H1 (cell line): ENCODE results near the gene CEP152. TPM values are rescaled to one million over a fixed set of nuclear protein-coding genes. Genes with fewer than 3 reads are reported as not detected.

ENCODE experiments used
- CTCF ChIA-PET: fragments of 300-600 bp; sonication (Branson Sonifier 250); formaldehyde crosslinking; loops from one replicate; lab custom pipeline; 2021; ENCODE audit not compliant: partially characterized antibody; lab: Charles Lee
- POLR2A ChIA-PET: fragments of 300-600 bp; sonication (Branson Sonifier 250); formaldehyde crosslinking; loops from one replicate; lab custom pipeline; 2021; ENCODE audit warnings: inconsistent platforms; ENCODE audit not compliant: partially characterized antibody; lab: Charles Lee
- DNase-seq, 2 experiments: peaks; one replicate each; pipeline versions ENCODE4 v3.0.0 to v3.0.0-alpha.2; 2010 to 2022; ENCODE audit warnings: low spot score in 2 of 2, low read depth in 1 of 2, mixed read lengths in 1 of 2
- FAIRE-seq: peaks from 2 replicates; lab custom pipeline; 2011; peaks lifted over from hg19 to GRCh38; lab: Jason Lieb, UNC
- H2AFZ ChIP-seq: 2 replicates; pipeline ENCODE4 v1.8.1; 2012; ENCODE audit warnings: low read length, inconsistent platforms
- H2AK5ac ChIP-seq: 2 replicates; pipeline ENCODE4 v1.6.1; 2013; ENCODE audit warnings: low read depth, low read length
- H2BK120ac ChIP-seq: replicated peaks from 2 replicates; pipeline ENCODE3; 2013; ENCODE audit warnings: low read depth, low read length, inconsistent platforms
- H2BK12ac ChIP-seq: 2 replicates; pipeline ENCODE4 v1.6.1; 2013; ENCODE audit warnings: low read depth, low read length
- H2BK15ac ChIP-seq: 2 replicates; pipeline ENCODE4 v1.6.1; 2013; ENCODE audit warnings: low read length
- H2BK20ac ChIP-seq: 2 replicates; pipeline ENCODE4 v1.6.1; 2013; ENCODE audit warnings: low read length
- H2BK5ac ChIP-seq: 2 replicates; pipeline ENCODE4 v1.6.1; 2013; ENCODE audit warnings: low read depth, low read length
- H3K14ac ChIP-seq: 2 replicates; pipeline ENCODE4 v1.6.1; 2013; ENCODE audit warnings: inconsistent platforms; ENCODE audit not compliant: insufficient read length
- H3K18ac ChIP-seq: 2 replicates; pipeline ENCODE4 v1.6.1; 2013; ENCODE audit warnings: low read length; ENCODE audit errors: extremely low read depth
- H3K23ac ChIP-seq: 2 replicates; pipeline ENCODE4 v1.6.1; 2013; ENCODE audit warnings: inconsistent platforms; ENCODE audit not compliant: insufficient read length
- H3K23me2 ChIP-seq: 2 replicates; pipeline ENCODE4 v1.6.1; 2013; ENCODE audit warnings: low read depth, low read length
- H3K27ac ChIP-seq: 2 replicates; pipeline ENCODE4 v1.6.1; 2011; ENCODE audit warnings: low read depth, low read length, inconsistent platforms
- H3K27me3 ChIP-seq, 4 experiments: replicated peaks in 1 of 4; 1 replicate in 1 of 4; 2 replicates in 3 of 4; pipeline versions ENCODE4 v1.6.1 to v1.8.1; 2011 to 2013; ENCODE audit warnings: low read length in 3 of 4, mild to moderate bottlenecking in 3 of 4, inconsistent platforms in 2 of 4, mixed read lengths in 2 of 4, moderate library complexity in 1 of 4; ENCODE audit not compliant: control insufficient read depth in 3 of 4, insufficient read depth in 3 of 4; ENCODE audit errors: extremely low read depth in 1 of 4
- H3K36me3 ChIP-seq, 4 experiments: 2 replicates each; pipeline versions ENCODE4 v1.6.1 to v1.8.1; 2011 to 2013; ENCODE audit warnings: mild to moderate bottlenecking in 4 of 4, low read length in 3 of 4, moderate library complexity in 2 of 4, control low read depth in 1 of 4, inconsistent platforms in 1 of 4; ENCODE audit not compliant: insufficient read depth in 4 of 4, control insufficient read depth in 2 of 4
- H3K4ac ChIP-seq: replicated peaks from 2 replicates; pipeline ENCODE3; 2013; ENCODE audit warnings: low read length, low read depth, mixed read lengths, inconsistent platforms; ENCODE audit not compliant: insufficient read length
- H3K4me1 ChIP-seq, 4 experiments: replicated peaks in 1 of 4; 1 replicate in 1 of 4; 2 replicates in 3 of 4; pipeline versions ENCODE4 v1.6.1 to v1.8.1; 2011 to 2013; ENCODE audit warnings: low read length in 3 of 4, inconsistent platforms in 2 of 4, mixed read lengths in 1 of 4; ENCODE audit not compliant: insufficient read depth in 4 of 4, control insufficient read depth in 3 of 4
- H3K4me2 ChIP-seq, 2 experiments: 2 replicates each; pipeline versions ENCODE4 v1.6.1 to v1.8.1; 2011 to 2013; ENCODE audit warnings: low read depth in 2 of 2, low read length in 2 of 2, control low read depth in 1 of 2, inconsistent platforms in 1 of 2, mild to moderate bottlenecking in 1 of 2; ENCODE audit not compliant: insufficient read depth in 1 of 2
- H3K4me3 ChIP-seq, 4 experiments: fragments of 200-600, 300-600 bp in 1 of 4; sonication (generic), shearing (Covaris generic), sonication (Bioruptor Twin) in 1 of 4; 2 replicates each; pipeline versions ENCODE4 v1.5.1 to v1.8.1; 2011 to 2016; ENCODE audit warnings: low read length in 4 of 4, low read depth in 3 of 4, control low read depth in 2 of 4, inconsistent platforms in 2 of 4, mild to moderate bottlenecking in 2 of 4, mixed read lengths in 1 of 4, moderate library complexity in 1 of 4; ENCODE audit not compliant: insufficient read depth in 2 of 4; ENCODE audit errors: extremely low read depth in 1 of 4
- H3K56ac ChIP-seq: replicated peaks from 2 replicates; pipeline ENCODE3; 2013; ENCODE audit warnings: low read depth, mild to moderate bottlenecking, mixed read lengths, low read length, inconsistent platforms; ENCODE audit not compliant: insufficient read length
- H3K79me1 ChIP-seq: 2 replicates; pipeline ENCODE4 v1.6.1; 2013; ENCODE audit warnings: low read depth, low read length, control low read depth
- H3K79me2 ChIP-seq, 2 experiments: 2 replicates each; pipeline versions ENCODE4 v1.6.1 to v1.8.1; 2012 to 2013; ENCODE audit warnings: low read length in 2 of 2, mild to moderate bottlenecking in 2 of 2, inconsistent platforms in 1 of 2; ENCODE audit not compliant: insufficient read depth in 2 of 2, control insufficient read depth in 1 of 2
- H3K9ac ChIP-seq, 4 experiments: replicated peaks in 1 of 4; 1 replicate in 1 of 4; 2 replicates in 3 of 4; pipeline versions ENCODE4 v1.6.1 to v1.8.1; 2011 to 2013; ENCODE audit warnings: low read depth in 3 of 4, low read length in 3 of 4, control low read depth in 2 of 4, mild to moderate bottlenecking in 2 of 4, moderate library complexity in 2 of 4, inconsistent platforms in 1 of 4; ENCODE audit errors: extremely low read depth in 1 of 4
- H3K9me3 ChIP-seq, 2 experiments: 2 replicates each; pipeline versions ENCODE4 v1.6.1 to v1.8.1; 2012 to 2013; ENCODE audit warnings: mild to moderate bottlenecking in 2 of 2, moderate library complexity in 2 of 2, control low read depth in 1 of 2, inconsistent platforms in 1 of 2, low read depth in 1 of 2, low read length in 1 of 2, mixed read lengths in 1 of 2; ENCODE audit not compliant: insufficient read depth in 2 of 2
- H4K20me1 ChIP-seq, 2 experiments: replicated peaks in 1 of 2; 2 replicates each; pipeline versions ENCODE3 to v1.8.1; 2011 to 2013; ENCODE audit warnings: inconsistent platforms in 2 of 2, low read length in 2 of 2, mild to moderate bottlenecking in 1 of 2; ENCODE audit not compliant: insufficient read depth in 2 of 2, control insufficient read depth in 1 of 2
- H4K5ac ChIP-seq: 2 replicates; pipeline ENCODE4 v1.6.1; 2013; ENCODE audit warnings: low read length, low read depth, mixed read lengths, inconsistent platforms; ENCODE audit not compliant: insufficient read length
- H4K8ac ChIP-seq: 2 replicates; pipeline ENCODE4 v1.8.0; 2013; ENCODE audit warnings: mild to moderate bottlenecking, moderate library complexity, low read length, inconsistent platforms; ENCODE audit not compliant: insufficient read depth; ENCODE audit errors: extremely low read depth
- H4K91ac ChIP-seq: replicated peaks from 2 replicates; pipeline ENCODE3; 2013; ENCODE audit warnings: low read length, mixed read lengths, inconsistent platforms; ENCODE audit not compliant: insufficient read length
- ATF3 ChIP-seq: IDR thresholded peaks from 2 replicates; pipeline ENCODE4 v1.6.1; 2011; ENCODE audit warnings: low read depth, mild to moderate bottlenecking, low read length; ENCODE audit not compliant: insufficient read depth
- BRCA1 ChIP-seq: IDR thresholded peaks from 2 replicates; pipeline ENCODE4 v1.6.1; 2012; ENCODE audit warnings: low read depth, low read length, improper control_type of control experiment
- EGR1 ChIP-seq: IDR thresholded peaks from 2 replicates; pipeline ENCODE4 v1.6.1; 2011; ENCODE audit warnings: low read depth, low read length, borderline replicate concordance
- POLR2AphosphoS5 ChIP-seq: IDR thresholded peaks from 2 replicates; pipeline ENCODE4 v1.6.1; 2011; ENCODE audit warnings: low read depth, low read length
- SIX5 ChIP-seq: IDR thresholded peaks from 2 replicates; pipeline ENCODE4 v1.6.1; 2011; ENCODE audit warnings: mild to moderate bottlenecking, low read depth, low read length
- SP4 ChIP-seq: IDR thresholded peaks from 2 replicates; pipeline ENCODE4 v1.6.1; 2012; ENCODE audit warnings: low read length, inconsistent platforms
- SRF ChIP-seq: IDR thresholded peaks from 2 replicates; pipeline ENCODE4 v1.6.1; 2011; ENCODE audit warnings: mild to moderate bottlenecking, low read depth, low read length, moderate library complexity
- WGBS, 2 experiments: shearing (Covaris generic) in 1 of 2; methylation state at CpG; one replicate each; pipeline versions ENCODE4 v1.1.6 to v1.1.7; 2013 to 2015; ENCODE audit warnings: low lambda C conversion rate in 2 of 2, mixed read lengths in 2 of 2, inconsistent platforms in 1 of 2, low coverage in 1 of 2, missing lambda C conversion rate in 1 of 2; ENCODE audit not compliant: insufficient replicate concordance in 2 of 2, insufficient coverage in 1 of 2, insufficient read length in 1 of 2; ENCODE audit errors: extremely low coverage in 1 of 2, missing lambda C conversion rate in 1 of 2; 5-methylcytosine and 5-hydroxymethylcytosine counted together
- polyA plus RNA-seq, 7 experiments: library from polyadenylated mRNA; depleted of rRNA in 3 of 7; stranded (reverse) in 5 of 7; unstranded in 2 of 7; fragments of >200 nt in 5 of 7; fragments of 200-250 nt in 2 of 7; gene quantifications; 1 replicate in 5 of 7; 2 replicates in 1 of 7; 4 replicates in 1 of 7; pipeline versions ENCODE4 v1.2.1 to v1.2.3, GENCODE V29; 2011 to 2013; ENCODE audit warnings: missing spikeins in 2 of 7, mixed read lengths in 2 of 7
- total RNA-seq: library from RNA; stranded (reverse); fragmentation: NEBNext Ultra II Directional; extraction: Animal tissue kit (Norgen Biotek cat#: 25700); gene quantifications from 2 replicates; pipeline ENCODE4 v1.2.1, GENCODE V29; 2021
- TF ChIP-seq, protein P1 (sequence below): IDR thresholded peaks from 2 replicates; pipeline ENCODE4 v1.6.1; 2012; ENCODE audit warnings: inconsistent platforms

Gene CEP152
- total and polyA plus RNA-seq, 2 of the 8 experiments (the other 6 are each of a cell fraction or from before 2014, with no cell fraction given) = 1.4 to 16.2 TPM

DNA sequence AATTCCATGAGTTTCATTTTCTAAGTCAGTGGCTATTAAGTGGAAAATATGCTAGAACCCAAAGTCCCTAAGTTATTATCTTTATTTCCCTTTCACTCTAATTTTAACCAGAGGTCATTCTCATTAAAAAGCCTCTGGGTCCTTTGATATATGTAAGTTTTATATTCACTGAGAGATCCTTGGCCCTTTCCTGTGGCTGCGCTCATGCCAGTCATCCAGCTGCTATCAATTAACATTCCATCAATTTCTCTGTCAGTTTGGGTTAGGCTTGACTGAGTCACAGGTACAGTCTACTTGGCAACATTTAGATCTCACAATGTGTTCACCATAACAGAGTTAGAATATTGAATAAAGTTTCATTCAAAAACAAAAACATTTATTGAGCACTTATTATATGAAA lies 107.3 kb downstream of the CEP152 start:
- ChIA-PET CTCF (no interaction called here), POLR2A (no interaction called here)
- no peak overlapping the region for H3K4me2 ChIP-seq

More for the DNA sequence above, 107.3 kb downstream of the CEP152 start:
- H3K9ac ChIP-seq = no peak overlapping the region
- H2AK5ac ChIP-seq = no peak overlapping the region
- H2BK15ac ChIP-seq = no peak overlapping the region
- no peak overlapping the region for H2BK120ac ChIP-seq
- H3K23me2 ChIP-seq = no peaks in the 10 kb centered on the region
- H2BK20ac ChIP-seq = no peak overlapping the region
- TF ChIP-seq POLR2AphosphoS5 (no peak), SIX5 (no peak), SP4 (no peak), ATF3 (no peak), SRF (no peak), EGR1 (no peak), BRCA1 (no peak)
- TF ChIP-seq, protein P1, sequence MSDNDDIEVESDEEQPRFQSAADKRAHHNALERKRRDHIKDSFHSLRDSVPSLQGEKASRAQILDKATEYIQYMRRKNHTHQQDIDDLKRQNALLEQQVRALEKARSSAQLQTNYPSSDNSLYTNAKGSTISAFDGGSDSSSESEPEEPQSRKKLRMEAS = no peak
- no peak overlapping the region for H3K4ac ChIP-seq
- no peak overlapping the region for H2BK5ac ChIP-seq
- FAIRE-seq = no peak
- no peaks in the 10 kb centered on the region for H4K20me1 ChIP-seq
- H4K5ac ChIP-seq = no peak overlapping the region
- H4K8ac ChIP-seq = no peak overlapping the region
- no peaks in the 10 kb centered on the region for H3K36me3 ChIP-seq
- no peak overlapping the region for H3K18ac ChIP-seq
- H2BK12ac ChIP-seq = no peak overlapping the region
- H3K4me3 ChIP-seq = no peak overlapping the region
- DNase-seq = no peak
- H3K27me3 ChIP-seq = no peaks in the 10 kb centered on the region
- H3K14ac ChIP-seq = no peak overlapping the region
- peaks cover 0 to 2% of the 10 kb centered on the region in 2 experiments; a peak in 1 of 4 replicates for H3K9me3 ChIP-seq
- H3K27ac ChIP-seq = no peak overlapping the region
- H4K91ac ChIP-seq = no peak overlapping the region
- no peak overlapping the region for H3K56ac ChIP-seq
- H3K79me2 ChIP-seq = no peaks in the 10 kb centered on the region
- WGBS, 2 experiments = 95% methylated on average over 1 of the region's 1 CpG; no CpG with 5 or more reads in 1 of the 2 experiments
- H3K4me1 ChIP-seq = no peaks in the 10 kb centered on the region
- no peak overlapping the region for H3K23ac ChIP-seq
- H2AFZ ChIP-seq = no peak overlapping the region
- H3K79me1 ChIP-seq = no peaks in the 10 kb centered on the region
